K562 (cell line): ENCODE data around the gene P2RY8. TPM values are rescaled to one million over a fixed set of nuclear protein-coding genes. Genes with fewer than 3 reads are reported as not detected.
"Not testable (repeated sequence)": the region's sequence is repeated elsewhere in the genome, so short reads cannot be mapped to it uniquely, and the experiment has no call there.

Source experiments
- ATAC-seq: fragments of 200-7000 bp; cut with Tn5 transposase; 3 replicates; pipeline ENCODE4 v1.9.1; 2020; ENCODE audit warnings: moderate library complexity
- BruUV-seq: library from RNA; stranded (reverse); fragments of 400-500 nt; replicated peaks from 2 replicates; lab custom pipeline; 2021; lab: Mats Ljungman, UMichigan
- CTCF ChIA-PET: fragments of 300-600 bp; formaldehyde crosslinking; extraction: SDS; loops from one replicate; lab custom pipeline; 2021; ENCODE audit warnings: low intra/inter-chr PET ratio; lab: Yijun Ruan, JAX
- POLR2A ChIA-PET: fragments of 300-600, 350-650 bp; sonication (Branson Sonifier 250); formaldehyde crosslinking; extraction: SDS; loops from one replicate; lab custom pipeline; 2021; ENCODE audit warnings: antibody characterized with exemption, inconsistent platforms; lab: Yijun Ruan, JAX
- DNase-seq, 4 experiments: peaks; one replicate each; pipeline versions ENCODE4 v3.0.0 to v3.0.0-alpha.2; 2011 to 2018; ENCODE audit warnings: low spot score in 3 of 4, mixed read lengths in 3 of 4; ENCODE audit errors: extremely low read depth in 1 of 4
- FAIRE-seq: peaks from 2 replicates; lab custom pipeline; 2011; peaks lifted over from hg19 to GRCh38; lab: Jason Lieb, UNC
- H2AFZ ChIP-seq: 2 replicates; pipeline ENCODE4 v1.6.0; 2011; ENCODE audit warnings: low read depth, low read length, control low read depth, inconsistent platforms
- H3K27ac ChIP-seq: fragments of 200-600 bp; 3 replicates; pipeline ENCODE4 v1.8.0; 2011; ENCODE audit warnings: low read depth, mild to moderate bottlenecking, control low read depth, inconsistent platforms, low read length, moderate library complexity, mixed read lengths; ENCODE audit errors: extremely low read depth
- H3K27me3 ChIP-seq, 2 experiments: fragments of 300-600 bp in 1 of 2; 2 replicates in 1 of 2; 3 replicates in 1 of 2; pipeline versions ENCODE4 v1.6.0 to v1.8.0; 2011; ENCODE audit warnings: inconsistent platforms in 2 of 2, low read length in 2 of 2, mild to moderate bottlenecking in 1 of 2, mixed read lengths in 1 of 2, moderate library complexity in 1 of 2; ENCODE audit not compliant: control insufficient read depth in 2 of 2, insufficient read depth in 2 of 2
- H3K36me3 ChIP-seq: fragments of 300-600 bp; 3 replicates; pipeline ENCODE4 v1.8.0; 2011; ENCODE audit warnings: mild to moderate bottlenecking, low read length, inconsistent platforms; ENCODE audit not compliant: control insufficient read depth, insufficient read depth
- H3K4me1 ChIP-seq, 2 experiments: fragments of 200-600 bp in 1 of 2; replicated peaks in 1 of 2; 2 replicates in 1 of 2; 3 replicates in 1 of 2; pipeline versions ENCODE4 v1.5.1 to v1.8.0; 2011; ENCODE audit warnings: inconsistent platforms in 2 of 2, low read length in 2 of 2, mild to moderate bottlenecking in 1 of 2, mixed read lengths in 1 of 2, moderate library complexity in 1 of 2; ENCODE audit not compliant: control insufficient read depth in 2 of 2, insufficient read depth in 2 of 2
- H3K4me2 ChIP-seq: 2 replicates; pipeline ENCODE4 v1.6.1; 2011; ENCODE audit warnings: low read length, control low read depth, inconsistent platforms, mixed read lengths; ENCODE audit not compliant: insufficient read depth
- H3K4me3 ChIP-seq: fragments of 200-600 bp; sonication (generic), shearing (Covaris generic); 2 replicates; pipeline ENCODE4 v1.5.1; 2016; ENCODE audit warnings: control low read depth, inconsistent platforms
- H3K79me2 ChIP-seq: fragments of 200-600 bp; 3 replicates; pipeline ENCODE4 v1.8.0; 2011; ENCODE audit warnings: low read length, inconsistent platforms; ENCODE audit not compliant: control insufficient read depth, insufficient read depth
- H3K9ac ChIP-seq, 2 experiments: 2 replicates each; pipeline versions ENCODE4 v1.6.0 to v1.6.1; 2011; ENCODE audit warnings: low read depth in 2 of 2, low read length in 2 of 2, control low read depth in 1 of 2, inconsistent platforms in 1 of 2, mild to moderate bottlenecking in 1 of 2, mixed read lengths in 1 of 2; ENCODE audit not compliant: insufficient read depth in 1 of 2
- H3K9me1 ChIP-seq: one replicate; pipeline ENCODE4 v1.6.0; 2011; ENCODE audit warnings: inconsistent platforms, mild to moderate bottlenecking, low read length, moderate library complexity; ENCODE audit not compliant: control insufficient read depth, insufficient read depth
- H3K9me3 ChIP-seq: replicated peaks from 2 replicates; pipeline ENCODE4 v1.5.1; 2011; ENCODE audit warnings: low read depth, low read length, inconsistent platforms; ENCODE audit not compliant: control insufficient read depth, insufficient read depth
- H4K20me1 ChIP-seq: replicated peaks from 2 replicates; pipeline ENCODE4 v1.6.1; 2011; ENCODE audit warnings: low read length, inconsistent platforms, mixed read lengths; ENCODE audit not compliant: control insufficient read depth, insufficient read depth
- BCOR ChIP-seq: fragments of 450-650 bp; IDR thresholded peaks from 2 replicates; pipeline ENCODE4 v1.6.1; 2016
- KDM1A ChIP-seq, 2 experiments: fragments of 450-650 bp; IDR thresholded peaks; 2 replicates each; pipeline ENCODE4 v1.6.1; 2016; ENCODE audit warnings: mild to moderate bottlenecking in 2 of 2
- RBM25 ChIP-seq: fragments of 200-400 bp; formaldehyde crosslinking; IDR thresholded peaks from 2 replicates; pipeline ENCODE4 v1.6.1; 2018; ENCODE audit warnings: low read length, low read depth, moderate library complexity; ENCODE audit not compliant: severe bottlenecking
- ZNF146 ChIP-seq: IDR thresholded peaks from one replicate; pipeline ENCODE4 v1.6.1; 2018; ENCODE audit warnings: missing compliant biosample characterization; ENCODE audit not compliant: unreplicated experiment
- ZNF24 ChIP-seq: fragments of 450-650 bp; IDR thresholded peaks from 2 replicates; pipeline ENCODE4 v1.6.1; 2016
- WGBS: fragments of 100-300 bp; shearing (Covaris generic); methylation state at CpG from one replicate; pipeline ENCODE4 v1.1.6; 2016; ENCODE audit warnings: low coverage, mixed read lengths; ENCODE audit not compliant: insufficient coverage; ENCODE audit errors: missing lambda C conversion rate; 5-methylcytosine and 5-hydroxymethylcytosine counted together
- in situ Hi-C: fragments of 300-500 bp; cut with MboI; formaldehyde crosslinking; loops from 4 replicates; pipeline ENCODE4 v1.15.0; 2018; ENCODE audit warnings: inconsistent platforms, mixed read lengths
- intact Hi-C: fragments of 100-400 bp; cut with micrococcal nuclease; formaldehyde crosslinking; loops from 2 replicates; pipeline ENCODE4 v1.14.2; 2022
- polyA plus RNA-seq, 8 experiments: library from polyadenylated mRNA; depleted of rRNA in 4 of 8; stranded (reverse) in 5 of 8; unstranded in 3 of 8; fragments of >200 nt; fragmentation: Nextera tagmentation in 2 of 8; fragmentation: Illumina TruSeq in 1 of 8; extraction: Ambion mirVana in 2 of 8; extraction: Trizol in 1 of 8; gene quantifications; 2 replicates each; pipeline versions ENCODE4 v1.2.1 to v1.2.3, GENCODE V29; 2011 to 2014; ENCODE audit warnings: inconsistent platforms in 1 of 8, missing spikeins in 1 of 8
- total RNA-seq, 7 experiments: library from RNA; depleted of rRNA in 6 of 7; stranded (reverse); fragments of >200 nt in 6 of 7; fragmentation: Illumina TruSeq in 2 of 7; extraction: Trizol in 2 of 7; gene quantifications; 2 replicates each; pipeline versions ENCODE4 v1.2.1 to v1.2.3, GENCODE V29; 2011 to 2021; ENCODE audit warnings: low replicate concordance in 1 of 7

The P2RY8 gene
- total and polyA plus RNA-seq, 9 of the 15 experiments (the other 6 are each of a cell fraction or from before 2014, with no cell fraction given): 0.04 to 0.69 (median 0.08) TPM; not detected in 3

GRCh38 chrX:1482530-1482928 is 54.5 kb downstream of the P2RY8 start:
- ATAC-seq, DNase-seq, H3K27me3 ChIP-seq, BruUV-seq, H3K36me3 ChIP-seq, CTCF ChIA-PET, H4K20me1 ChIP-seq, intact Hi-C loops, H3K9me1 ChIP-seq, H3K4me3 ChIP-seq, H3K4me2 ChIP-seq, POLR2A ChIA-PET, H3K9me3 ChIP-seq, FAIRE-seq, H3K79me2 ChIP-seq: not testable (repeated sequence)
- no CpG with 5 or more reads among the region's 2 CpGs for WGBS
- Histone ChIP-seq H3K27ac (peak overlapping the region; percentile 79; the same call in 1 of the 3 replicates), H3K9ac (peak overlapping the region in 1 of 2 experiments; percentile 66; a peak in 2 of 4 replicates), H3K4me1 (peaks cover 19% of the 10 kb centered on the region in 2 experiments), H2AFZ (peak overlapping the region; percentile 32; the same call in 1 of the 2 replicates)
- in situ Hi-C loops: loop anchor here (5.0 kb wide), 1 partner anchor 55 kb away; the partner anchor contains the start of gene P2RY8
- peak; percentile 69 for TF ChIP-seq ZNF146 (CRISPR knock-in tag)
- 0 out of 2 replicates have a peak, but pooled peaks have one; percentile 31 for TF ChIP-seq ZNF24
- TF ChIP-seq BCOR: peak; percentile 54; the same call in 1 of the 2 replicates
- peak; percentile 15 for TF ChIP-seq RBM25
- TF ChIP-seq KDM1A (IDR thresholded peaks at IDR 0.05): 0 out of 4 replicates have a peak, but pooled peaks of 1 of the 2 experiments have one; percentile 26
